Measurements from ENCODE around the gene PRKAA1. TPM values are rescaled to one million over a fixed set of nuclear protein-coding genes. Genes with fewer than 3 reads are reported as not detected.
"Not testable (repeated sequence)": the region's sequence is repeated elsewhere in the genome, so short reads cannot be mapped to it uniquely, and the experiment has no call there.

The PRKAA1 gene
- total RNA-seq, 1 experiment from 2014 or later = 28.8 TPM

- H3K18ac ChIP-seq (ENCODE audit: insufficient read length, low read depth, low read length); H3K4me2 ChIP-seq (ENCODE audit: insufficient read depth, insufficient read length, low read length); H3K27me3 Mint-ChIP-seq (ENCODE audit: low read depth); H3K79me1 ChIP-seq (ENCODE audit: insufficient read depth, low read depth, low read length, poor library complexity, severe bottlenecking); H3K9me3 Mint-ChIP-seq; H3K9me3 ChIP-seq (ENCODE audit: control insufficient read depth, low read depth, low read length); H3K14ac ChIP-seq (ENCODE audit: insufficient read depth, low read length); DNase-seq; H4K8ac ChIP-seq (replicated peaks; ENCODE audit: insufficient read length, low read depth, low read length); H3K27ac Mint-ChIP-seq; H3K23ac ChIP-seq (ENCODE audit: insufficient read length, low read depth, low read length); H4K20me1 ChIP-seq (ENCODE audit: control insufficient read depth, insufficient read depth, insufficient read length); H3K4me3 Mint-ChIP-seq; H2AK5ac ChIP-seq (ENCODE audit: insufficient read length, low read length); H4K91ac ChIP-seq (ENCODE audit: insufficient read length, low read depth, low read length); H2BK120ac ChIP-seq (ENCODE audit: low read depth, low read length, poor library complexity, severe bottlenecking); H2BK12ac ChIP-seq (ENCODE audit: insufficient read length, low read depth, low read length); H3K9ac ChIP-seq (ENCODE audit: extremely low read depth, insufficient read length, low read length); H3K4me1 ChIP-seq (ENCODE audit: insufficient read depth, low read length); H2BK20ac ChIP-seq (ENCODE audit: low read depth, low read length, poor library complexity, severe bottlenecking); H4K5ac ChIP-seq (ENCODE audit: insufficient read length, low read depth, low read length); H3K23me2 ChIP-seq (ENCODE audit: insufficient read length, low read depth, low read length, poor library complexity, severe bottlenecking); H2AFZ ChIP-seq (ENCODE audit: low read length); H3T11ph ChIP-seq (ENCODE audit: low read length); H3K27ac ChIP-seq (ENCODE audit: insufficient read length, low read depth, low read length); H2BK15ac ChIP-seq (ENCODE audit: low read depth, low read length); H3K27me3 ChIP-seq (ENCODE audit: insufficient read depth, low read length); H3K4ac ChIP-seq (ENCODE audit: low read depth, low read length); H3K56ac ChIP-seq (ENCODE audit: insufficient read length, low read depth, low read length); H2BK5ac ChIP-seq (ENCODE audit: insufficient read length, low read length): not testable (repeated sequence)
- Mint-ChIP-seq H3K36me3 (ENCODE audit: insufficient read depth in 1 of 3, low read depth in 3 of 3) (peaks cover 11 to 17% (median 15%) of the 10 kb centered on the region in 3 experiments), H3K4me1 (peaks cover 10 to 19% of the 10 kb centered on the region in 2 experiments)
- peaks cover 45% of the 10 kb centered on the region; the same call in 1 of the 2 replicates for H3K79me2 ChIP-seq (ENCODE audit: insufficient read depth, low read length)
Measured at GRCh38 chr5:40794340-40794739, 3.8 kb downstream of the PRKAA1 start.

GRCh38 chr5:40792691-40793090 lies 5.5 kb downstream of the PRKAA1 start:
- H3K18ac ChIP-seq (ENCODE audit: insufficient read length, low read depth, low read length); H3K9me3 ChIP-seq (ENCODE audit: control insufficient read depth, low read depth, low read length); DNase-seq; H3K56ac ChIP-seq (ENCODE audit: insufficient read length, low read depth, low read length); H3K4ac ChIP-seq (ENCODE audit: low read depth, low read length); H3K27me3 Mint-ChIP-seq (ENCODE audit: low read depth); H2AFZ ChIP-seq (ENCODE audit: low read length); H4K91ac ChIP-seq (ENCODE audit: insufficient read length, low read depth, low read length); H2BK5ac ChIP-seq (ENCODE audit: insufficient read length, low read length); H3T11ph ChIP-seq (ENCODE audit: low read length); H2AK5ac ChIP-seq (ENCODE audit: insufficient read length, low read length); H3K23me2 ChIP-seq (ENCODE audit: insufficient read length, low read depth, low read length, poor library complexity, severe bottlenecking); H3K4me3 Mint-ChIP-seq; H3K27me3 ChIP-seq (ENCODE audit: insufficient read depth, low read length); H4K8ac ChIP-seq (replicated peaks; ENCODE audit: insufficient read length, low read depth, low read length); H3K23ac ChIP-seq (ENCODE audit: insufficient read length, low read depth, low read length); H3K9ac ChIP-seq (ENCODE audit: extremely low read depth, insufficient read length, low read length); H3K27ac ChIP-seq (ENCODE audit: insufficient read length, low read depth, low read length); H2BK20ac ChIP-seq (ENCODE audit: low read depth, low read length, poor library complexity, severe bottlenecking); H4K20me1 ChIP-seq (ENCODE audit: control insufficient read depth, insufficient read depth, insufficient read length); H3K9me3 Mint-ChIP-seq; H2BK12ac ChIP-seq (ENCODE audit: insufficient read length, low read depth, low read length); H3K4me2 ChIP-seq (ENCODE audit: insufficient read depth, insufficient read length, low read length); H3K27ac Mint-ChIP-seq; H2BK15ac ChIP-seq (ENCODE audit: low read depth, low read length); H4K5ac ChIP-seq (ENCODE audit: insufficient read length, low read depth, low read length); H3K14ac ChIP-seq (ENCODE audit: insufficient read depth, low read length); H3K79me1 ChIP-seq (ENCODE audit: insufficient read depth, low read depth, low read length, poor library complexity, severe bottlenecking); H3K4me1 ChIP-seq (ENCODE audit: insufficient read depth, low read length); H2BK120ac ChIP-seq (ENCODE audit: low read depth, low read length, poor library complexity, severe bottlenecking): not testable (repeated sequence)
- Mint-ChIP-seq H3K36me3 (ENCODE audit: insufficient read depth in 1 of 3, low read depth in 3 of 3) (peaks cover 25 to 31% (median 25%) of the 10 kb centered on the region in 3 experiments), H3K4me1 (peaks cover 7 to 13% of the 10 kb centered on the region in 2 experiments)
- no CpG with 5 or more reads among the region's 10 CpGs for WGBS (ENCODE audit: extremely low coverage, insufficient read length, low lambda C conversion rate)
- peaks cover 56% of the 10 kb centered on the region; the same call in 1 of the 2 replicates for H3K79me2 ChIP-seq (ENCODE audit: insufficient read depth, low read length)
